Fibroblast of villous mesenchyme (primary cell): Measurements from ENCODE around the gene SSBP3. TPM values are rescaled to one million over a fixed set of nuclear protein-coding genes. Genes with fewer than 3 reads are reported as not detected.

Experiments
- DNase-seq: peaks from one replicate; pipeline ENCODE4 v3.0.0-alpha.2; 2010; ENCODE audit warnings: low read depth
- H3K4me3 ChIP-seq: 2 replicates; pipeline ENCODE4 v1.5.1; 2011; ENCODE audit warnings: low read depth, mild to moderate bottlenecking, low read length
- total RNA-seq: library from RNA; depleted of rRNA; stranded (reverse); fragments of >200 nt; gene quantifications from 2 replicates; pipeline ENCODE4 v1.2.3, GENCODE V29; 2012
- TF ChIP-seq, protein P1 (sequence below): IDR thresholded peaks from 2 replicates; pipeline ENCODE4 v1.5.1; 2012; ENCODE audit warnings: low read depth, mild to moderate bottlenecking, low read length; ENCODE audit not compliant: insufficient read depth

SSBP3 gene
- total RNA-seq, 1 donor, result 15.1 TPM

DNA sequence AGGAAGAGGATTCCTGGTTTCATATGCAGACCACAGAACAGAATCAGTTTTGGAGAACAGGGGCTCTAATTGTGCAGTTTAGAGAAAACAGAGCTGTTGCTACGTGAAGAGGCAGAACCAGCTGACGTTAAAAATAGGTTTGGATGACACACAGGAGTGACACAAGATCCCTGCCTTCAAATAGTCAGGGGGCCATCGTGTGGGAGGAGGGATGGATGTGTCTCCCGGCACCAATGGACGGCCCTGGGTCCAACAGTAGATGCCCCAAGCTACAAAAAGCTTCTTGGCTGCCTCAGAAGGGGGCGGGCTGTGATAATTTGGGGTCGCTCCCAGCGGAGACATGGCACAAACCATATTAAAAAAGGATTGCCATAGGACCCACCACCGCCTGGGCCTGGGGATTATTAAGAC lies 118.4 kb downstream of the SSBP3 start:
- peak; percentile 53 for DNase-seq
- TF ChIP-seq, protein P1, sequence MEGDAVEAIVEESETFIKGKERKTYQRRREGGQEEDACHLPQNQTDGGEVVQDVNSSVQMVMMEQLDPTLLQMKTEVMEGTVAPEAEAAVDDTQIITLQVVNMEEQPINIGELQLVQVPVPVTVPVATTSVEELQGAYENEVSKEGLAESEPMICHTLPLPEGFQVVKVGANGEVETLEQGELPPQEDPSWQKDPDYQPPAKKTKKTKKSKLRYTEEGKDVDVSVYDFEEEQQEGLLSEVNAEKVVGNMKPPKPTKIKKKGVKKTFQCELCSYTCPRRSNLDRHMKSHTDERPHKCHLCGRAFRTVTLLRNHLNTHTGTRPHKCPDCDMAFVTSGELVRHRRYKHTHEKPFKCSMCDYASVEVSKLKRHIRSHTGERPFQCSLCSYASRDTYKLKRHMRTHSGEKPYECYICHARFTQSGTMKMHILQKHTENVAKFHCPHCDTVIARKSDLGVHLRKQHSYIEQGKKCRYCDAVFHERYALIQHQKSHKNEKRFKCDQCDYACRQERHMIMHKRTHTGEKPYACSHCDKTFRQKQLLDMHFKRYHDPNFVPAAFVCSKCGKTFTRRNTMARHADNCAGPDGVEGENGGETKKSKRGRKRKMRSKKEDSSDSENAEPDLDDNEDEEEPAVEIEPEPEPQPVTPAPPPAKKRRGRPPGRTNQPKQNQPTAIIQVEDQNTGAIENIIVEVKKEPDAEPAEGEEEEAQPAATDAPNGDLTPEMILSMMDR, result no peak
- no peak overlapping the region for H3K4me3 ChIP-seq

DNA sequence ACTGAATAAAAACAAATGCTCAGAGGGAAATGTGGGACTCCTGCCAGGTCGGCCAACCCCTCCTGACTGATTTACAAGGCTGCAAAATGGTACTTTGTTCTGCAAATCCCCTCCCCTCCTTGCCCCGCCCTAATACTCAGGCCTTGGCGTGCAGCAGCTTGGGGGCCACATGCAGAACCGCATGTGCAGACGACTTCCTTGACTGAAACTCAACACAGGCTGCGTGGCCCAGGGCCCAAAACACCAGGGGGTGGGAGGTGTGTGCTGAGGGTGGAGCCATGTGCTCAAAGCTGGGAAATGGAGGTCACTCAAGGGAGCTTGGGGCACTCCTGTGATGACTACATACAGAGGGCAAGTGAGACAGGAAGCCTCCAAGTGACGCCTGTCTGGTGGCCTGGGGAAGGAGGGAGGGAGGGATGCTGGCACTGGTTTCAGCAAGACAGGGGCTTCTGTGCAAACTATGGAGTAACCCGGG lies 119.0 kb downstream of the SSBP3 start:
- peak; percentile 80 for DNase-seq
- TF ChIP-seq, protein P1, result no peak

DNA sequence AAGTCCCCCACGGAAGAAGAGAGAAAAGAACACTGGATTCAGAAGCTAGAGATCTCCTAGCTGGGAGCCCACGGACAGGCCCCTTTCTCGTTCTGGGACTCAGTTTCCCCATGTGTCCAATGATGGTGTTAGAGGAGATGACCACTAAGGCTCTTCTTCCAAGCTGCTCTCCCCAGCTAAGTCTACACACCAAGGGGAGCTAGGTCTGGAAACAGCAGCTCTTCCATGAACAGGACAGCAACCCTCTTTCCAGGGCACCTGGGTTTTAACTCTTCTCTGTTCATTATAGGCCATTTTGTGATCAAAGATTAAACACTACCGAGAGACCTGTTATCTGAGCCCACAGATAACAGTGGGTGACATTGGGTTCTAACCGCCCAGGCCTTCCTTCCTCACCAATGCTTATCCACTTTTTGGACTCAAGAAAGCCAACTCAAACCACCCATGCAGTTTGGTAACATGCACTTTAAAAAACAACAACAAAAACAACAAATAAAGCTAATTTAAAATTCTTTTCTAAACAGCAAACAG lies 120.3 kb downstream of the SSBP3 start:
- DNase-seq, result no peak
- no peak overlapping the region for H3K4me3 ChIP-seq
- TF ChIP-seq, protein P1, result no peak

More for the DNA sequence above, 119.0 kb downstream of the SSBP3 start:
- H3K4me3 ChIP-seq, result no peak overlapping the region

DNA sequence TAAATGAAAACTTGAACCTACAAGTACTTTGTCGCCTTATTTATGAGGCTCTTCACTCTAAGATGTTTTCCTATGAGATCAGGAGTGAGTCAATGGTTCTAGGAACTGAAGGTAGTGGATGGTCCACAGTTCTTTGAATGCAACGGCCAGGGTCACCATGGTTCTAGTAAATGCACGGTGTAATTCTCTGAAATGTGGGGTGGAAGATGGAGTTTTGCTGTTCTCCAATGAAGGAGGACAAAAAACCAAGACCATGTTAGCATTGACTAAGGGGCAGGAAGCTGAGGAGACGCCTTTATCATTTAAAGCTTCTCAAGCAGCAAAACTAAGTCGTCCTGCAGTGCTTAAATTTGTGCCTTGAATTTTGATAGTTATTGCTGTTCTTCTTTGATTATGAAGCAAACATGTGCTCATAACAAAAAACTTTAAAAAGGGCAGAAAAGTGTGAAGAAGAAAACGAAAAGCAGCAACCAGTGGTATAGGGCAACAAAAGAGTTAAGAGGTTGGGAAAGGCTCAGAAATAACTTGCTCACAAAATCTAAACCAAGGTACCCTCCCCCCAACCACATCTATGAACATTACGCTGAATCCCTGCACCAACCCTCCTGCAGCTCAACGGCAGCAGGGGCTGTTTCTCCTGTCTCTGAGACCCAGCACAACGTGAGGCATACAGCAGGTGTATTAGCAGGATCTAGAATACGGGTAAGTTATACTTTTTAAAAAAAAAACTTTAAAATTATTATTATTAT lies 121.2 kb downstream of the SSBP3 start:
- no peak overlapping the region for H3K4me3 ChIP-seq
- no peak for DNase-seq
- TF ChIP-seq, protein P1, result no peak

DNA sequence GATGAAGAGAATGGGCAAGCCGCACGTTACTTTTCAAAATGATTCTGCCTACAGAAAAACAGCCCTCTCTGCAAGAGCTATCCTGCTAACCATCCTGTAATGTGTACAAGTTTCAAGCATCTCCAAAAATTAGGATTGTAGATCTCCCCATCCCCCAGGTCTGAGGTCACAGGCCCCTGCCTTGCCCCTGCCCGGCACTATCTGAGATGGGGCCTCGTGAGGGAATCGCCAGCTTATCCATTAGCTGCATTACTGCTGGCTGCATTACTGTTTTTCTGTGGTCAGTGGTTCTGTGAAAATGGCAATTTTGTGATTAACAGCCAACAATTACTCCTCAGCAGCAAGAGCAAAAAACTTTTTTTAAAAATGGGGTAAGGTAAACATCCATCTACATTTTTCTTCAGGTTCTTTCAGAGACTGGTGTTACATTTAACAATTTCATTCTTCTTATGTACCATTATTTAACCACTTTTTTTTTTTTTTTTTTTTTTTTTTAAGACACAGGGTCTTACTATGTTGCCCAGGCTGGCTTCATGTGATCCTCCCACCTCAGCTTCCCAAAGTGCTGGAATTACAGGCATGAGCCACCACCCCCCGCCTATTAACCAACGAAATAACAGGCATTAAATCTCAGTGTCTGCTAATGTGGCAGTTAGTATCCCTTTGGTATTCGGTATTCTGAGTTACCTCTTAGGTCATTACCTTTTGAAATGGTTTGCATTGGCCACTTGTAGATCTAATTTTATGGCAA lies 122.4 kb downstream of the SSBP3 start:
- DNase-seq, result no peak
- TF ChIP-seq, protein P1, result no peak
- no peak overlapping the region for H3K4me3 ChIP-seq

DNA sequence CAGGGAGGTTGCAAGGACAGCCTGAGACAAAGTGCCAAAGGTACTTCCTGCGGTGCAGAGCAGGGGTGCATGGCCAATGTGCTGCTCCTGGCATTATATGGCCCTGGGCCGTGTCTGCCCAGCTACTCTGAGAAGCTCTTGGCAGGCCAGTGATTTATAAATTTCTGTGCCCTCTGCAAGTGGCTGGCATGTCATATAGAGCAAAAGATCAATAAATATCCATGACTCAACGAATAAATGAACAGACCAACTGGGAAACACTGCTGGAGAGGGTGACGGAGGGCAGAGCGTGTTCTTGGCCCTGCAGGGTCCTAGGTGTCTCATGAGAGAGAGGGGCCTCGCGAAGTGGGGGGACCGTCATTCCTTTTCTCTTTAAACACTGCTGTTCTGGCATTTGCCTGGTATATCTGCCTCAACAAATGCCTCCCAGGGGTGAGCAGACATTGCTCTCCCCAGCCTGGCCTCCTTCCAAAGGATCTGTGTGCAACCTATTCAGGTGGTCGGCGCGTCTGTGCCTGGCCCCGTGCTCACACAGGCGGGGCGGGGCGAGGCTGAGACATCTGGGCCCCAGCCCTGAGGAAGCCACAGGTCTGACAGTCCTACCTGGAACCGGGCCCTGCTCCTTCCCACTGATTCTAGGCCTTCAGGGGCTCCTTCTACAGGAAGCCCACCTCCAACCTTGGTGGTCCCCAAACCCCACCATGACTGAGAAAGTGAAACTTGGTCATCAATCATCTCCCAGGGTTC lies 123.9 kb downstream of the SSBP3 start:
- DNase-seq, result no peak
- H3K4me3 ChIP-seq, result no peak overlapping the region
- TF ChIP-seq, protein P1, result no peak
